Kidney tubule cell (primary cell): ENCODE results near the gene SLC4A2.
A peak's percentile ranks its signal among the peaks of the same experiment; 100 is the strongest.

ENCODE experiments used
- DNase-seq: peaks from one replicate; pipeline ENCODE4 v3.0.0-alpha.2; 2018; ENCODE audit warnings: low spot score

SLC4A2 gene

DNA sequence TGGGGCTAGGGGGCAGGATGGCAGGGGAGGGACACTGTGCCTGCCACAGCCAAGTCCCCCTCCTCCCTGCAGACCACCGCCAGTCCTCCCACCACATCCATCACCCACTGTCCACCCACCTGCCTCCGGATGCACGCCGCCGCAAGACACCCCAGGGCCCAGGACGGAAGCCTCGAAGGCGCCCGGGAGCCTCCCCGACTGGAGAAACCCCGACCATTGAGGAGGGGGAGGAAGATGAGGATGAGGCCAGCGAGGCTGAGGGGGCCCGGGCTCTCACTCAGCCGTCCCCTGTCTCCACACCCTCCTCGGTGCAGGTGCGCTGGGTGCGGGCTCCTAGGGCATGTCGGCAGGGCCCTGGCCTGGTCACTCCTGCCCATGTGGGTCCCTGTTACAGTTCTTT lies 5.1 kb downstream of the SLC4A2 start:
- DNase-seq = no peak

DNA sequence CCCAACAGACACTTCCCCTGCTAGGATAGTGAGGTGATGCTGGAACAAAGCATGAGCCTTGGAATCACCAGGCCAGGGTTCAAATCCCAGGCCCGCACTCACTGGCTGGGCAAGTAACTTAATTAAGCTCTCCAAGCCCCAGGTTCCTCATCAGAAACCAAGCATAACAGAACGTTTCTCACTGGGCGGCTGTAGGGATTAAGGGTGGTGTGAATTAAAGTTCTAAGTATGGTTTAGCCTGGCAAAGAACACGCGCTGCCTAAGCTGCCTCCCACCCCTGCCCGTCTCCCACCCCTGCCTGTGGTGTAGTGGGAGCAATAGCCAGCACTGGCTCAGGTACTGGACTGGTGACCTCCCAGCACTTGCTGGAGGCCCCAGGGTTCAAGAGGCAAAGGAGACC lies 5.6 kb downstream of the SLC4A2 start:
- no peak for DNase-seq

DNA sequence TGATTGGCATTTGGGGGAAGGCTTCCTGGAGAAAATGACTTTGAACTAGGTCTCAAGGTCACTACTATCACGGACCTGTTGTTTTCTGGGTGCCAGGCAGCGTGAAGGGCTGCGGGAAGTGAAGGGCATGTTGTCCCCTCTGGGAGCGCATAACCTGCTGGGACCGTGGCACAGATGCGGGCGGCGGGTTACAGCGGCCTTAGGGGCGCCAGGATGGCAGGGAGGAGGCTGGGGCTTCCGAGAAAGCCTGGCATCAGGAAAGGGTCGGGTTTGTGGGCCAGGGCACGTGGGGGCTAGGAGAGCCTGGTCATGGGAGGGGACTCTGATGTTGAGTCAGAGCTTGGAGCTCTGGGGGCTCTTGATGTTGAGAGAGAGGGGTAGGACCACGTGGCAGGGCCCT lies 6.1 kb downstream of the SLC4A2 start:
- DNase-seq = no peak

DNA sequence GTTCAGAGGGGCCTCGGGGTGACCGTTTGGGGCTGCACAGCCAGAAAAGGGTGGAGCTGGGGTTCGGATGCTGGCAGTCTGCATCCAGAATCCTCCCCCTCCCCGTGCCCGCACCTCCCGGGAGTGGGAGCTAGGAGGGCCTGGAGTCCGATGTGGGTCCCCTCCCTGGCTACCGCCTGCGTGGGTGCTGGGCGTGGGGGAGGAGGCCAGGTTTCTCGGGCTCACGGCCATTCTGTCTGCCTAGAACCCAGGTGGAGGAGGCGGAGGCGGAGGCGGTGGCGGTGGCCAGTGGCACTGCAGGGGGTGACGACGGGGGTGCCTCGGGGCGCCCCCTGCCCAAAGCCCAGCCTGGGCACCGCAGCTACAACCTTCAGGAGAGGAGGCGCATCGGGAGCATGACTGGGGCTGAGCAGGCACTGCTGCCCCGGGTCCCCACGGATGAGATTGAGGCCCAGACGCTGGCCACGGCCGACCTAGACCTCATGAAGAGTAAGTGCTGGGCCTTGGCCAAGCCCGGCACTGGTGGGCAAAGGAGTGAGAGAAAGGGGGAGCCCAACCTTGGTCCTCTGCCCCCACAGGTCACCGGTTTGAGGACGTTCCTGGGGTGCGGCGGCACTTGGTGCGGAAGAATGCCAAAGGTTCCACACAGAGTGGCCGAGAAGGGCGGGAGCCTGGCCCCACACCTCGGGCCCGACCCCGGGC lies 7.0 kb downstream of the SLC4A2 start:
- no peak for DNase-seq

DNA sequence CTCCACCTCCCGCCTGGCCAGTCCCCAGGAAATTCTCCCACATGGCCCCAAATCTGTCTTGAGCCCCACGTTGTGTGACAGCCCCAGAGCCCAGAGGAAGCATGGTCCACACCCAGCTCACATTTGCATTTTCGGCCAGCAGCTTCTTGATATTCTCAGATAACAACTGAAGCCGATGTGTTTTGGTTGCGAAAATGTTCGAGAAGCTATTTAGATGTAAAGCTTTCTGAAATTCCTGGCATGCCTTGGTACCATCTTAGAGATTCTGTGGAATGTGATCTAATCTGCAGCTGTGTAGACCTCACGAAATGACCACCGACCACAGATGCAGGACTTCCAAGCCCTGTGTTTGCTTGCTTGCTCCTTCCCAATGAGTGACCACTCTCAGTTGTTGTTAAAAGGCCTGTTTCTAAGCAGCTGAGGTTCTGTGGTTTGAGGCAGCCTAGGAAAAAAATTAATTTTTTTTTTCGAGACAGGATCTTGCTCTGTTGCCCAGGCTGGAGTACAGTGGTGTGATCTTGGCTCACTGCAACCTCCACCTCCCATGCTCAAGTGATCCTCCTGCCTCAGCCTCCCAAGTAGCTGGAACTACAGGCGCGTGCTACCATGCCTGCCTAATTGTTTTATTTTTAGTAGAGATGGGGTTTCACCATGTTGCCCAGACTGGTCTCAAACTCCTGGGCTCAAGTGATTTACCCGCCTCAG lies 8.8 kb downstream of the SLC4A2 start:
- DNase-seq = no peak

DNA sequence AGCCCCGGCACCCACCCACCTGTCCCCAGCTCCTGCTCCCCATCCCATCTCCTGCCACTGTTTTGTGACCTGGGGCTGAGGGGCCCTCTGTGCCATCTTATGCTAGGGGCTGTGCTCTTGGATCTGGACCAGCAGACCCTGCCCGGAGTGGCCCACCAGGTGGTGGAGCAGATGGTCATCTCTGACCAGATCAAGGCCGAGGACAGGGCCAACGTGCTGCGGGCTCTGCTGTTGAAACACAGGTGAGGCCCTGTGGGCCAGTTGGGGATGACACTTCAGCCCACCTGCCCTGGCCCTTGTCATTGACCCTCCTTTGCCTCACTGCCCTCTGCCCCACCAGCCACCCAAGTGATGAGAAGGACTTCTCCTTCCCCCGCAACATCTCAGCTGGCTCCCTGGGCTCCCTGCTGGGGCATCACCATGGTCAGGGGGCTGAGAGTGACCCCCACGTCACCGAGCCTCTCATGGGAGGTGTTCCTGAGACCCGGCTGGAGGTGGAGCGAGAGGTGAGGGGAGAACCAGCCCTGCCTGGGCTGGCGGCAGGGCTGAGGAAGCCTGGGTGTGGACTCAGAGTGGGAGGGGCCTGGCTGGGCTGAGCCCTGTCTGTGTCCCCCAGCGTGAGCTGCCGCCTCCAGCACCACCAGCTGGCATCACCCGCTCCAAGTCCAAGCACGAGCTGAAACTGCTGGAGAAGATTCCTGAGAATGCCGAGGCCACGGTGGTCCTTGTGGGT lies 10.6 kb downstream of the SLC4A2 start:
- DNase-seq = no peak

DNA sequence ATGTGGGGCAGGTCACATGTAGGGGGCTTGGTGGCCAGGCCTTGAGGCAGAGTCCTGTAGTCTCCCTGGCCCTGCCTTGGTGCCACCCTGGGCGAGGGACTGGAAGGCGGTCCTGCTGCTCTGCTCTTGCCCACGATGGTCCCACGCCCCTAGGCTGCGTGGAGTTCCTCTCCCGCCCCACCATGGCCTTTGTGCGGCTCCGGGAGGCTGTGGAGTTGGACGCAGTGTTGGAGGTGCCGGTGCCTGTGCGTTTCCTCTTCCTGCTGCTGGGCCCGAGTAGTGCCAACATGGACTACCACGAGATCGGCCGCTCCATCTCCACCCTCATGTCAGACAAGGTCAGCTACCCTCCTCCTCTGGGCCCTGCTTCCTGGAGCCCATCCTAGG lies 11.2 kb downstream of the SLC4A2 start:
- no peak for DNase-seq

DNA sequence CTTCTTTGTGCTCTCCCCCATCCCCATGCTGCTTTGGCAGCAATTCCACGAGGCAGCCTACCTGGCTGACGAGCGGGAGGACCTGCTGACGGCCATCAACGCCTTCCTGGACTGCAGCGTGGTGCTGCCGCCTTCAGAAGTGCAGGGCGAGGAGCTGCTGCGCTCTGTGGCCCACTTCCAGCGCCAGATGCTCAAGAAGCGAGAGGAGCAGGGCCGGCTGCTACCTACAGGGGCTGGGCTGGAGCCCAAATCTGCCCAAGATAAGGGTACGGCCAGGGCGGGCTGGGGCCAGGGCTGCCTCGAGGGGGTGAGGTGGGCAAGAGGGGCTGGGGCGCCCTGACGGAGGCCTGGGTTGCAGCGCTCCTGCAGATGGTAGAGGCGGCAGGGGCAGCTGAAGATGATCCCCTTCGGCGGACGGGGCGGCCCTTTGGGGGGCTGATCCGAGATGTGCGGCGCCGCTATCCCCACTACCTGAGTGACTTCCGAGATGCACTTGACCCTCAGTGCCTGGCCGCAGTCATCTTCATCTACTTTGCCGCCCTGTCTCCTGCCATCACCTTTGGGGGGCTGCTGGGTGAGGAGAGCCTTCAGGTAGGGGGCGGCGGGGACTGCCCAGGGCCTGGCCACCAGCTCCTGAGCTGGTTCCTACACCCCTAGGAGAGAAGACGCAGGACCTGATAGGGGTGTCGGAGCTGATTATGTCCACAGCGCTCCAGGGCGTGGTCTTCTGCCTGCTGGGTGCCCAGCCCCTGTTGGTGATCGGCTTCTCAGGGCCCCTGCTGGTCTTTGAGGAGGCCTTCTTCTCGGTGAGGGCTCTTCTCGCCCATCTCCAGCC lies 11.9 kb downstream of the SLC4A2 start:
- no peak for DNase-seq

DNA sequence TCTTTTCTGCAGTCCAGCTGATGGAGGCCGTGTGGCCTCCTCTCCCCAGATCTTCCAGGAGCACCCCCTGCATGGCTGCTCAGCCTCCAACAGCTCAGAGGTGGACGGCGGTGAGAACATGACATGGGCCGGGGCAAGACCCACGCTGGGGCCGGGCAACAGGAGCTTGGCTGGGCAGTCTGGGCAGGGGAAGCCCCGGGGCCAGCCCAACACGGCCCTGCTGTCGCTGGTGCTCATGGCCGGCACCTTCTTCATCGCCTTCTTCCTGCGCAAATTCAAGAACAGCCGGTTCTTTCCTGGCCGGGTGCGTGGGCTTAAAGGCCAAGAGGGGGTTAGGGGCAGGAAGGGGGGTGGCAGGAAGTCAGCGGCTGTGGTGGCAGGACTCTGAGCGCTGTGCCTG lies 14.6 kb downstream of the SLC4A2 start:
- no peak for DNase-seq

DNA sequence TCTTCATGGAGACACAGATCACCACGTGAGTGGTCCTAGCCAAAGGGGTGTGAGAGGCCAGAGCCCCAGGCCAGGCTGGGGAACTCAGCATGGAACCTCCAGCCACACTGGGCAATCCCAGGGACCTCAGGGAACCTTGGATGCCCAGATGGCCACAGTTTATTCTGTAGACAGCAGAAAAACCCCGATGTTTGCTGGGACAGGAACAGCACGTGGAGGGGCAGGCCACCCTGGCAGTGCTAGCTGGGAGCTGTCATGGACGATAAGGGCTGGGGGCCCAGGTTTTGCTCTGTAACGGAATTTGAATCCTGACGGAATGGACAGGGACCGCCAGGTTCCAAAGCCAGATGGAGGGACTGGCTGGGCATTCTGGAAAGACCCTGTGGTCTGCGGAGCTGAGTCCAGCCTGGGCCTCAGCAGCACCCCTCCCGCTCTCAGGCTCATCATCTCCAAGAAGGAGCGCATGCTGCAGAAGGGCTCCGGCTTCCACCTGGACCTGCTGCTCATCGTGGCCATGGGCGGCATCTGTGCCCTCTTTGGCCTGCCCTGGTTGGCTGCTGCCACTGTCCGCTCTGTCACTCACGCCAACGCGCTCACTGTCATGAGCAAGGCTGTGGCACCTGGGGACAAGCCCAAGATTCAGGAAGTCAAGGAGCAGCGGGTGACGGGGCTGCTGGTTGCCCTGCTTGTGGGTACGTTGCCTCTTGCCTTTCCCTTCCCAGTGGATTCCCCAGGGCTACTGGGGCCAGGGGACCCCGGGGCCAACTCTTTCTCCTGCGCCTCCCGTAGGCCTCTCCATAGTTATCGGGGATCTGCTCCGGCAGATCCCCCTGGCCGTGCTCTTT lies 15.7 kb downstream of the SLC4A2 start:
- no peak for DNase-seq

DNA sequence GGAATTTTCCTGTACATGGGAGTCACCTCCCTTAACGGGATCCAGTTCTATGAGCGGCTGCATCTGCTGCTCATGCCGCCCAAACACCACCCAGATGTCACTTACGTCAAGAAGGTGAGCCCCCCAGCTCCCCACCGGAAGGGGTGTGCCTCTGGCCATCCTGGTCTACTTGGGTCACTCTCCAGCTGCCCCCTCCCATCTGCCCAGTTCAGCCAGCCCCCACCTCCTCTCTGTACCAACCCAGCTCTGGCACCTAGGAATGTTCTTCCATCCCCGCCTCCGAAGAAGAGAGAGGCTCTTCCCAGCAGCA lies 16.2 kb downstream of the SLC4A2 start:
- DNase-seq = no peak

DNA sequence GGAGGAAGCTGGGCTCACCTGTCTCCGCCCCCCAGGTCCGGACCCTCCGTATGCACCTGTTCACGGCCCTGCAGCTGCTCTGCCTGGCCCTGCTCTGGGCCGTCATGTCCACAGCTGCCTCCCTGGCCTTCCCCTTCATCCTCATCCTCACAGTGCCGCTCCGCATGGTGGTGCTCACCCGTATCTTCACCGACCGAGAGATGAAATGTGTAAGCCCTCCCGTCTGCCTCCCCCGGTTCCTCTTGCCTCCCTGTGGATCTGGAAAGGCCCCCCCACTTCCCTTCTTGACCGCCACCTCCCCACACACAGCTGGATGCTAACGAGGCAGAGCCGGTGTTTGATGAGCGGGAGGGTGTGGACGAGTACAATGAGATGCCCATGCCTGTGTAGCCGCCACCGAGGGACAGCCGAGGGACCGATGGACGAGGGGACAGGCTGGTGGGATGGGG lies 16.6 kb downstream of the SLC4A2 start:
- DNase-seq = no peak

DNA sequence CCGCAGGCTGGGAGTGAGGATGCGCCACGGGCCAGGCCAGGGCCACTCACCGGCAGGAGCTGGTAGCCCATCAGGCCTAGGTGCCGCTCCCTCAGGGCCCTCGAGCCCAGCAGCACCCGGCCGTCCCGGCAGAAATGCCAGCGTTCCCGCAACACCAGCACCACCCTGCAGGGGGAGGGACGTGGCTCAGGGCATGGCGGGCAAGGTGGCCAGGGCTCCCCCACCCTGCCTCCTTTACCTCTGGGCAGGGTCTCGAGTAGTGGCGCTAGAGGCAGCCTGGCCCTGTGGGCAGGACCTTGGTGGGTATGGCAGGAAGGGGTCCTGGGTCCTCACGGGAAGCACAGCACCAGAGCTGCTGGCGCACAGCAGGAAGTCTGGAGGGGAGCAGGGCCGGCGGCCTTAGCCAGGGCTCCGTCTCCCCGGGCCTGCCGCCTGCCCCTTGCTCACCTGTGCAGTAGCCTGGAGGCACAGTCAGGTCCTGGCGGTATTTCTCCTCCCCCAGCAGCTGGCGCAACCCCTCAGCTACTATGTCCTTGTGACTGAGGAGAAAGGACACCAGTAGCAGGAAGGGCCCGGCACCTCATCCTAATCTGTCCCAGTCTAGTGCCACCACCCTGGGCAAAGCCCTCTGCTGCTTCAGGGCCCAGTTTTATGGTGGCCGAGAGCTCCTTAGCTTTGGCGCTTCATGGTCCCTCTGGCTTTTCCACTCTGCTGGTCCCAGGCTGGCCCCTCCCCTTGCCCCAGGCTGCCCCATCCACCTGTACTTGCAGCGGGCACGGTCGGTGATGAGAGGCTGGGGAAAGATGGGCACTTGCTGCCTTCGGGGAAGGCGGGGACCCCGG lies 17.7 kb downstream of the SLC4A2 start:
- DNase-seq = peak; percentile 44

DNA sequence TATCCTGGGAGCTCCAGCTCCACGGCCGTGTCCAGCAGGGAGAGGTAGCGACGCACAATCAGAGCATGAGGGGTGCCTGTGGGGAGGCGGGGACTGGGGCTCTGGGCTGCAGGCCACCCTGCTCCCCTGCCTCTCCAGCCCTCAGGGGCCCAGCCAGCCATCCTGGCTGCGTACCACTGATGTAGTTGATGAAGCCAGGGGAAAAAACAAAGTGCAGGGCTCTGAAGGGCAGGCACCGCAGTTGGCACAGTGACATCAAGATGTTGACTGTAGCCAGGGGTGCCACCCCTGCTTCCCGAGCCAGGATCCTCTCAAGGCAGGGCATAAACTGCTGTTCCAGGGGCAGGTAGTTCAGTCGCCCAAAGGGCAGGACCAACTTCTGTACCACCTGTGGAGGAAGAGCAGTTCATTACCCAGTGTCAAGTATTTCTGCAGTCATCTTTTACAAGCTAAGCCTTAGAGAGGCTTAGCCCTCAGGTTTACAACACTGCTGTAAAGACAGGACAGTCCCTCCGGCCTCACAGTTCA lies 18.4 kb downstream of the SLC4A2 start:
- no peak for DNase-seq

DNA sequence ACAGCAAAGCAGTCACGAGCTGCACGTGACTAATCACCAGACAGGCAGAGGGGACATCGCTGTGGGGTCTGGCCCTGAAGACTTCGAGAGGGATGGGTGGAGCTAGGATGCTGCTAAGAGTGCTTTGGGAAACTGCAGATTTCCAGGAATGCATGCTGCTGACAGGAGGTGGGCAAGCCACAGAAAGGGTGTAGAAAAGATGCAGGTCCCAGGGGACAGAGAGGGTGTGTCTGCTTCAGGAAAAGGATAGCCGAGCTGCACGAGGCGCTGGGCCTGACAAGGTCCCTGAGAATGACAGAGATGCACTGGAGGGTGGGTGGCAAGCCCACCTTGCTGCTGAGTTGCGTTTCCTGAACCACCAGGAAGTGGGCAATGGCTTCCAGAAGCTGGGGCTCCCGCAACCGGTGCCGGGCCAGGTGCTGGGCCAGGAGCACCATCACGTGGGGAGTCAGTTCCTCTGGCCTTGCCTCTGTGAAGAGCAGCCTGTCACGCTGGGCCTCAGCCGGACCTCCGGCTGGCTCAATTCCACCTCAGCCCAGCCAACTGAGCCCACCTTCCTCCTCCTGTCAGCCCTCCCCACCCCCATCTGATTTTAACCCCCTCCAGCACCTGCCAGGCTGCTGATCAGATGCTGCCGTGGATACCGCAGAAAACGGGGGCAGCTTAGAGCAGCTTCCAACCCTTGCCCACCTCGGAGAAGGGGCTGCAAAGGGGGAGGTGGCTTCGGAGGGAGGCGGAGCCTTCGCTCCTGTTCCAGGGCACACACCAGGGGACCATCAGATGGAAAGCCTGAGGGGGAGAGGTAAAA lies 19.0 kb downstream of the SLC4A2 start:
- DNase-seq = no peak

DNA sequence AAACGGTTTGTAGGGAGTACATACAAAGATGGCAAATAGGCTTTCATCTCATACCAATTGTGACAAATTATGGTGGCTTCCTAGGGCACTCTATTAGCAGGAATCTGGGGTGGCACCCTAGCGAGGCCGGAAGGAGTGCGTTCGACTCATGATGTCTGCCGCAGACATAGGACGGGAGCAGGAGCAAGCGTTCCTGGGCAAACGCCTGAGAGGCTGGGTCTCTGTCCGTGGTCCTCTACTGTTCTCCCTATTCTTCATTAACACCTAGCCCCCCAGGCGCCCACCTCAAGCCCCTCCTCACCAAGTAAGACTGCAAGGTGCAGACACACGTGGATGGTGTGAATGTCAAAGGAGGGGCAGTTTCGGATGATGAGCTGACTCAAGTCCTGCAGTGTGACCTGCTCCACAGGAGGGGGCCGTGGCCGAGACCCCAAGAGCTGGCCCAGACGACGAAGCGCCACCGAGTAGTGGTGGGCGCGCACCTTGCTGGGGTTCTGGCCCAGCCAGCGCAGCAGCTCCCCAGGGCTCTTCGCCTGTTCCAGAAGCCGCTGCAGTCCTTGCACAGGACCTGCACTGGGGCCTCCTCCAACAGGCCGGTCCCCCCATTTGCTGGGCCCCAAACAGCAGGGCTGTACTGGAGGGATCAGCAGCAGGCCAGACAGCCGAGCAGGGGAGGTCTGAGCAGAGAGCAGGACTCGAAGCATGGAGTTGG lies 20.0 kb downstream of the SLC4A2 start:
- DNase-seq = no peak

DNA sequence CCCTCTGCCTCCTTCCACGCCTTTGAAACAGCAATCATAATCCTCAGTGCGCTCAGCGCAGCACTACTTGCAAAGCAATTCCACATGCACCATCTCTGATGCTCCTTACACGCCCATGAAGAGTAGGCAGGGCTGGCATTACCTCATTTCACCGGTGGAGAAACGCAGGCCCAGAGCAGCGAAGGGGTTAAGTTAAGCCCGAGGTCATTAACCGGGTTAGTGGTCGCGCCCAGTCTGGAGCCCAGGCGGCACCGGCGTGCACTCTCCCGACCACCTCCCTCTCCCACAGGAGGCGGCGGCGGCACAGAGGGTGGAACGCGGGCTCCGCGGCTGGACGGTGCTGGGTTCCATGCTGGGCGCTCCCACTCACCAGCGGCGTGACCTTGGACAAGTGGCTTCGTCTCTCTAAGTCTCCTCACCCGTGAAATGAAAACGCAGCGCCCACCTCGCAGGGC lies 20.7 kb downstream of the SLC4A2 start:
- DNase-seq = peak; percentile 55

DNA sequence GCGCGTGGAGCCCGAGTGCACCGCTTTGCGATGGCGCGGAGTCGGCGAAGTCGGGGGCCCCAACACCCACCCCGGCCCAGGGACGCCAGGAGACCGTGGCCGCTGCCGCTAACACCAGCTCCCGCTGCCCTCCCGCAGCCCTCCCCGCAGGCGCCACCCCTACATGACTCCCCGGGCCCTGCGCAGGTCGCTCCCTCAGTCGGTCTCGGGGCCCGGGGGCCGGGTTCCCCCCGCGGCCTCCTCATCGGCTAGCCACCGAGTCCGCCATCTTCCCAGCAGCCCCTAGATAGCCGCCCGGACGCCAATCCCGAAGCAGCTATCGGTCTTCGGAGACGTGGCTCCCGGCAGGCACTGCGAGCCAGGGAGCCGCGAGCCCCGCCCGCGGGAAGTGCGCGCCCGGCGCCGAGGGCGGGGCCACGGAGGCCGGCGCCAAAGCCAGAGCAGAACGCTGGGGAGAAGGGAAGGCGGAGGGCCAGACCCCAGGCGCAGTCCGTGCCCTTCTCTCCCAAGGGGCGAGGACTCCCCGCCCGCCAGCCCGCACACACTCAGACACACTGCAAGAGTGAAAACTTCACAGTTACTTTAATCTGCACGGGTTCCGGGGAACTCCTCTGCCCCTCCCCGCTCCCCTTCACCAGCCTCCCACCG lies 21.3 kb downstream of the SLC4A2 start, which contains the start of gene FASTK:
FASTK (minus strand) TSS at position 288 of the 648 bp plus-strand sequence; CDS start at position 245, 43 bp downstream.
- DNase-seq = peak; percentile 94
